ENCODE data around the gene GPC5.
A peak's percentile ranks its signal among the peaks of the same experiment; 100 is the strongest.

GPC5 gene

DNA sequence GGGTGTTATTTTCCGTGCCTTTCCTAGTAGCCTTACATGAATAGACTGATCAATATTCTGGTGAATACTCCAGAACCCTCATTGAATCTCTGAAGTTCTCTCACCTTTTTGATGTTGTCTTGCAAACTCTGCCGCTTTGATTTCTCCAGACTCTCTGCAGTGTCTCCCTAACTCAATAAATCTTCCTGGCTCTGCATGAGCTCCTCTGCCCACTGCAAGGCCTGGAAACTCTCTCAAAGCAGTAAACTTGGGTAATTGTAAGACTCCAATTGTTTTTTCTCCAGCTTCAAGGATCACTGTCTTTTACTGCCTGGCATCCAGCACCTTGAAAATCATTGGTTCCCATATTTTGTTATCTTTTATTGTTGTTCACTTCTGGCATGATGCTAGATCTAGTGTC is 198.4 kb downstream of the GPC5 start:
- DNase-seq: no peak

DNA sequence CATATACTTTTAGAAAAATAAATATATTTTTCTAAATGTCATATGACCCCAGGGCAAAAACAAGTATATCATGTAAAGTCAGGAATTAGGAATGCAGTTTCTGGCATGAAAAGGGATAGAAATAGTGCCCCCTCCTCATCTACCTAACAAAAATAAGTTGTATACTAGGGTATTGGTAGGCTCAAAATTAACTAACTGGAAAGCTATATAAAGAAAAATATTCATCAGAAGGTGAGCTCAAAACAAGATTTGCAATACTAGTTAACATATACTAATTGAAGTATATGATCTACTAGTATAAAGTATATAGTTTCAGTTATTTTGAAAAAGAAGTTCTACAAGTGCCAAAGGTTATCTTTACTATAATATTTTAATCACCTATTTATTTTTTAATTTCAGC is 200.2 kb downstream of the GPC5 start:
- no peak for DNase-seq

GRCh38 chr13:91601273-91601672 is 202.9 kb downstream of the GPC5 start:
- no peak for DNase-seq

GRCh38 chr13:91601807-91602206 is 203.4 kb downstream of the GPC5 start:
- no peak for DNase-seq

- peak; percentile 65 for DNase-seq
Measured at GRCh38 chr13:91609353-91609752, 210.9 kb downstream of the GPC5 start.

DNA sequence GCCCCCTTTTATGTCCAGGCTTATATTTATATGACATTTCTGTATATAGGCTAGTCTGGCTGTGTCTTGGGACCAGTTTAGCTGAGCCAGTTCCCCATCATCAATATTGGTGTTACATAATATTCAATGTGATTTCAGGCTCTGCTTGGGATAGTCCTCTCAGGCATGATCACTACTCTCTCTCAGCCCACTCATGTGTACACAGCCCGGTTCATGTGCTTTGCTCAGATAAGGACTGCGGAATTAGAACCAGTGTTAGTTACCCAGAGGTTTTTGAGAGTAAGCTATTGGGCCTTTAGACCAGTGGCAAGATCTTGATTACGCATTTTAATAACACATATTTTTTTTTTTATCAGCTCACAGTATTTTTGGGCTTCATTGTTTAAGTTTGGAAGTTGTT is 219.9 kb downstream of the GPC5 start:
- no peak for DNase-seq

- no peak for DNase-seq
Measured at GRCh38 chr13:91620670-91621141, 222.3 kb downstream of the GPC5 start.

GRCh38 chr13:91621161-91621560 is 222.7 kb downstream of the GPC5 start:
- DNase-seq: no peak

- no peak for DNase-seq
Measured at GRCh38 chr13:91621963-91622362, 223.5 kb downstream of the GPC5 start.

GRCh38 chr13:91622778-91623550 is 224.5 kb downstream of the GPC5 start:
- no peak for DNase-seq

GRCh38 chr13:91627952-91628739 is 229.7 kb downstream of the GPC5 start:
- DNase-seq: no peak

DNA sequence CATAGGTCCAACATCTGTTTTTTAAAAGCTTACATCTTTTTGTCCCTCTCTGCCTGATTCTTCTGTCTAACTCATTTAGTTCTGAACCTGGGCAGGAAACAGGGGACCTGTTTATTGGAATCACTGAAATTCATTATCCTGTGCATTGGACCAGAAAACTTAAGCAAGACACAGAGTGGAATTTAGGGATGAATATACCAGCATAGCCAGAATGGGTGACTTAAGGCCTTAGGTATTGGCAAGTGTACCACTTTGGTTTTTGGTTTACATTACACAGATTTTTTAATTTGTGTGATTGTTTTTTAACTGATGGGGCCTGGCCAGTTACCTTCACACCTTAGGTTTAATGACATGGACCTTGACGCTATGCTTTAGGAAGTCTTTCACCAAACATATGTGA is 232.5 kb downstream of the GPC5 start:
- DNase-seq: no peak

- no peak for DNase-seq
Measured at GRCh38 chr13:91632086-91632485, 233.7 kb downstream of the GPC5 start.

GRCh38 chr13:91639330-91639729 is 240.9 kb downstream of the GPC5 start:
- DNase-seq: no peak

GRCh38 chr13:91643394-91643793 is 245.0 kb downstream of the GPC5 start:
- no peak for DNase-seq

- peak; percentile 10 for DNase-seq
Measured at GRCh38 chr13:91644806-91645205, 246.4 kb downstream of the GPC5 start.

- peak; percentile 68 for DNase-seq
Measured at GRCh38 chr13:91647361-91647990, 249.1 kb downstream of the GPC5 start.

GRCh38 chr13:91648012-91648411 is 249.6 kb downstream of the GPC5 start:
- no peak for DNase-seq

- DNase-seq: no peak
Measured at GRCh38 chr13:91649456-91649855, 251.0 kb downstream of the GPC5 start.

DNA sequence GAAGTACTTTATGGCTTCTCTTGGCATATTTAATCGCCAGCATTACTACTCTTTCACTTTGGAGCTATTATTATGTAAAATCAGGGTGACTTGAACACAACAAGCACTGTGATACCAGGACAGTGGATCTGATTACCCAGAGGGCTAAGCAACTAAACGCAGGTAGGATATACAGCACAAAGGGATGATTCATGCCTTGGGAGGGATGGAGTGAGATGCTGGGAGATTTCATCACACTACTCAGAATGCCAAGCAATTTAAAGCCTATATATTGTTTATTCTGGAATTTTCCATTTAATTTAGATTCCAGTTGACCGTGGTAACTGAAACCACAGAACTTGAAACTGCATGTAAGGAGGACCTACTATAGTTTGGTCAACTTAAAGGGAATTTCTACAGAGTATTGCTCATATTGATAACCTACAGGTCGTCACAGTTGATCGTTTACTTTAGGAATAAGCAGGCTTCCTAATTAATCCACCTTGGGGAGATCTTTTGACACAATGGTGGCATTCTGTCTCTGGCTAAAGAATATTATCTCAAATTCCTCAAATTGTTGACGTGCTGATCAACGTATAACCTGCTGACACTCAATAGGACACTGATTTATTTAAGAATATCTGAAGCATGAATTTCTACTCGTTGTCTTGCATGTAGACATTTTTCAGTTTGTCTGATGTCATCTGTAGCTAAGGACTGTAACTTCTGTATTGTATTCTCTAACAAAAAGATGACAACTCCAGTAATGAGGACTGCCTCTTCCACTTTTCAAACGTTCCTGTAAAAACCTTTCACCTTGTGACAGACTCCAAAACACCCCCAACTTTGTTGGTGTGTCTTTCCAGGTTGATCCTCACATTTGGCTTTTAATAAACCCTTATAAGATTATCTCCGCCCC is 254.2 kb downstream of the GPC5 start:
- DNase-seq: peak; percentile 44

DNA sequence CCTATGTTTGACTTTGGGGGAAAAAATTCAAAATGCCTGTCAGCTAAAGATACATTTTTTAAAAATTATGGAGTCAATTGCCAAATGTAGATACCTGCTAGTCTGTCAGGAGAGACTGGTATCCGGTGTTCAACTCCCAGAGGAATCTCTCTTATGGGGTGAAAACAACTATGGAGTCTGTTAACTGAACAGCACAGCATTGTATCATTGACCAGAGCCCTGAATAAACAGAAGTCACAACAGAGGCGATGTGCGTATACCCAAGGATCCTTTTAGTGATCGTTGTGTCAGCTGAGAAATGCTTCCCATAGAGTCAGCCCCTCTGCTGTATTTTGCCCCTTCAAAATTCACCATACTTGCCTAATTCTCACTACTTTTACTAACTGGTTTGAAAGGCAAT is 257.3 kb downstream of the GPC5 start:
- DNase-seq: no peak

DNA sequence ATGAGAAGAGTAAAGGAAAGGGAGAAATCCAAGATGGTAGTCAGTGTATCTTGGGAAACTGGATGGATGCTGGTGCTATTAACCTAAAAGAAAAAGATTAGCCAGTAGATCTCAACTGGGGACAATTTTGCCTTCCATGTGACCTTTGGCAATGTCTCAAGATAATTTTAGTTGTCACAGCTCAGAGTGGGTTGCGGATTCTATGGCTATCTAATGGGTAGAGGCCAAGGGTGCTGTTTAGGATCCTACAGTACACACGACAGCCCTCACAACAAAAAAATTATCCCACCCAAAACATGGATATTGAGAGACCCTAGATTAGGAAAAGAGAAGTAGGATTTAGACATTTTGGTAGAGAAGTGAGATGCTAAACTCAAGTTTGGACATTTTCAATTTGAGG is 258.9 kb downstream of the GPC5 start:
- DNase-seq: no peak

All from NCI-H226 (cell line).